Fibroblast of villous mesenchyme (primary cell): ENCODE data around the gene HSPB6. TPM values are rescaled to one million over a fixed set of nuclear protein-coding genes. Genes with fewer than 3 reads are reported as not detected.

Experiments used
- DNase-seq: peaks from one replicate; pipeline ENCODE4 v3.0.0-alpha.2; 2010; ENCODE audit warnings: low read depth
- H3K4me3 ChIP-seq: 2 replicates; pipeline ENCODE4 v1.5.1; 2011; ENCODE audit warnings: low read depth, mild to moderate bottlenecking, low read length
- CTCF ChIP-seq: IDR thresholded peaks from 2 replicates; pipeline ENCODE4 v1.5.1; 2012; ENCODE audit warnings: low read depth, mild to moderate bottlenecking, low read length; ENCODE audit not compliant: insufficient read depth
- total RNA-seq: library from RNA; depleted of rRNA; stranded (reverse); fragments of >200 nt; gene quantifications from 2 replicates; pipeline ENCODE4 v1.2.3, GENCODE V29; 2012

HSPB6 gene
- total RNA-seq, 1 donor = 20.7 TPM

GRCh38 chr19:35739275-35740107, 17.3 kb downstream of the HSPB6 start:
- H3K4me3 ChIP-seq = peak overlapping the region; percentile 62
- DNase-seq = no peak
- TF ChIP-seq CTCF = no peak

- H3K4me3 ChIP-seq = no peak overlapping the region
- DNase-seq = no peak
- no peak for TF ChIP-seq CTCF
Measured at GRCh38 chr19:35738887-35739229, 18.0 kb downstream of the HSPB6 start.

GRCh38 chr19:35738021-35738886, 18.6 kb downstream of the HSPB6 start:
- no peak for DNase-seq
- TF ChIP-seq CTCF = no peak
- H3K4me3 ChIP-seq = no peak overlapping the region

GRCh38 chr19:35736913-35737886, 19.6 kb downstream of the HSPB6 start:
- TF ChIP-seq CTCF = no peak
- DNase-seq = no peak
- H3K4me3 ChIP-seq = no peak overlapping the region

- no peak for DNase-seq
- no peak overlapping the region for H3K4me3 ChIP-seq
- no peak for TF ChIP-seq CTCF
Measured at GRCh38 chr19:35734889-35735288, 21.9 kb downstream of the HSPB6 start.

GRCh38 chr19:35734273-35734672, 22.6 kb downstream of the HSPB6 start:
- no peak overlapping the region for H3K4me3 ChIP-seq
- no peak for DNase-seq
- no peak for TF ChIP-seq CTCF
